ENCODE data around the gene USP36.

USP36 gene

GRCh38 chr17:78838574-78839005 lies 2.0 kb downstream of the USP36 start:
- no peak for DNase-seq (ENCODE audit: low read depth in 2 of 2)

GRCh38 chr17:78836420-78837021 lies 4.1 kb downstream of the USP36 start:
- DNase-seq (ENCODE audit: low read depth in 2 of 2), result no peak

GRCh38 chr17:78834571-78834970 lies 6.0 kb downstream of the USP36 start:
- DNase-seq (ENCODE audit: low read depth in 2 of 2), result no peak

GRCh38 chr17:78832541-78832810 lies 8.1 kb downstream of the USP36 start:
- DNase-seq (ENCODE audit: low read depth in 2 of 2), result no peak

GRCh38 chr17:78831688-78832540 lies 8.7 kb downstream of the USP36 start:
- no peak for DNase-seq (ENCODE audit: low read depth in 2 of 2)

GRCh38 chr17:78829477-78829876 lies 11.1 kb downstream of the USP36 start:
- DNase-seq (ENCODE audit: low read depth in 2 of 2), result no peak

GRCh38 chr17:78828470-78829185 lies 12.0 kb downstream of the USP36 start:
- DNase-seq (ENCODE audit: low read depth in 2 of 2), result no peak

GRCh38 chr17:78826836-78827509 lies 13.6 kb downstream of the USP36 start:
- DNase-seq (ENCODE audit: low read depth in 2 of 2), result no peak

GRCh38 chr17:78826421-78826820 lies 14.2 kb downstream of the USP36 start:
- no peak for DNase-seq (ENCODE audit: low read depth in 2 of 2)

GRCh38 chr17:78825696-78826095 lies 14.9 kb downstream of the USP36 start:
- no peak for DNase-seq (ENCODE audit: low read depth in 2 of 2)

GRCh38 chr17:78824240-78824639 lies 16.4 kb downstream of the USP36 start:
- no peak for DNase-seq (ENCODE audit: low read depth in 2 of 2)

GRCh38 chr17:78823282-78824046 lies 17.1 kb downstream of the USP36 start:
- no peak for DNase-seq (ENCODE audit: low read depth in 2 of 2)

GRCh38 chr17:78822552-78822951 lies 18.1 kb downstream of the USP36 start:
- no peak for DNase-seq (ENCODE audit: low read depth in 2 of 2)

GRCh38 chr17:78821961-78822360 lies 18.7 kb downstream of the USP36 start:
- no peak for DNase-seq (ENCODE audit: low read depth in 2 of 2)

- no peak for DNase-seq (ENCODE audit: low read depth in 2 of 2)
Measured at GRCh38 chr17:78820841-78821240, 19.8 kb downstream of the USP36 start.

GRCh38 chr17:78819806-78820792 lies 20.5 kb downstream of the USP36 start:
- DNase-seq (ENCODE audit: low read depth in 2 of 2), result no peak

- DNase-seq (ENCODE audit: low read depth in 2 of 2), result no peak
Measured at GRCh38 chr17:78819402-78819801, 21.2 kb downstream of the USP36 start.

GRCh38 chr17:78818932-78819331 lies 21.7 kb downstream of the USP36 start:
- DNase-seq (ENCODE audit: low read depth in 2 of 2), result no peak

GRCh38 chr17:78818152-78818846 lies 22.3 kb downstream of the USP36 start:
- DNase-seq (ENCODE audit: low read depth in 2 of 2), result no peak

- DNase-seq (ENCODE audit: low read depth in 2 of 2), result peak in 1 of 2 donors; percentile 20
Measured at GRCh38 chr17:78817123-78817522, 23.5 kb downstream of the USP36 start.

Measured in stimulated activated CD4-positive, alpha-beta T cell treated with anti-CD3 and anti-CD28 coated beads, Interleukin-1b, Interleukin-23, amount 100 ng/mL, for 1 hour (primary cell).